ENCODE results near the gene PUM1. TPM values are rescaled to one million over a fixed set of nuclear protein-coding genes. Genes with fewer than 3 reads are reported as not detected.
A peak's percentile ranks its signal among the peaks of the same experiment; 100 is the strongest.

The PUM1 gene
- total and polyA plus RNA-seq, 2 of the 8 experiments (the other 6 are each of a cell fraction or from before 2014, with no cell fraction given), result 122 to 177 TPM

DNA sequence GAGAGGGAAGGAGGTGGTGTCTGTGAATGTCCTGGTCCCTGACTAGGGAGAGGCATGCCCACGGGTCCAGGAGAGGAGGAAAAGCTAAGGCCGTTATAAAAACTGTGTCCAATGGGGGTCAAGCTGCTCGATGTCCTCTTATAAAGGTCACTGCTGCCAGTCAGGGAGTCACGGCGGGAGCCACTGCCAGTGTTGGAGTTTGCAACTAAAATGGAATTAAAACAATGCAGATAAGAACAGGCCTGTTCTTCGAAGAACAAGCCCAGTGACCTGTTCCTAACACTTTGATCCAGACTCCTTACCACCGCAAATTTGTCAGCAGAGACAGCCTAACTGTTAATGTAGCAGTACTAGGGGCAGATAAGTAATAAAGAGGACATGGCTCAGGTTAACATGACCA lies 100.8 kb downstream of the PUM1 start:
- H2BK120ac ChIP-seq (replicated peaks; ENCODE audit: low read depth, low read length), result no peak overlapping the region
- H3K4me2 ChIP-seq (ENCODE audit: insufficient read depth in 1 of 2, low read depth in 2 of 2, low read length in 2 of 2), result no peak overlapping the region
- POLR2A ChIA-PET (ENCODE audit: partially characterized antibody), result no interaction called here
- no peak overlapping the region for H2AFZ ChIP-seq (ENCODE audit: low read length)
- H2BK5ac ChIP-seq (ENCODE audit: low read depth, low read length), result no peak overlapping the region
- 90% methylated on average over 7 of the region's 7 CpGs; no CpG with 5 or more reads in 1 of the 2 experiments for WGBS, 2 experiments (ENCODE audit: extremely low coverage in 1 of 2, insufficient coverage in 1 of 2, insufficient read length in 1 of 2, insufficient replicate concordance in 2 of 2, low coverage in 1 of 2, low lambda C conversion rate in 2 of 2, missing lambda C conversion rate in 1 of 2)
- H3K4me3 ChIP-seq (ENCODE audit: extremely low read depth in 1 of 4, insufficient read depth in 2 of 4, low read depth in 3 of 4, low read length in 4 of 4), result no peak overlapping the region
- DNase-seq (ENCODE audit: low read depth in 1 of 2, low spot score in 2 of 2) (no peak), FAIRE-seq (no peak)
- CTCF ChIA-PET (ENCODE audit: partially characterized antibody), result interaction anchor here (0.8 to 1.5 kb wide), 3 partner anchors 14 to 163 kb away, joined by 3 to 4 read pairs (median 3); no protein-coding TSS in a partner anchor
- no peak overlapping the region for H3K23ac ChIP-seq (ENCODE audit: insufficient read length)
- H4K5ac ChIP-seq (ENCODE audit: insufficient read length, low read depth, low read length), result no peak overlapping the region
- no peaks in the 10 kb centered on the region for H3K27me3 ChIP-seq (replicated peaks in 1 of 4; ENCODE audit: control insufficient read depth in 3 of 4, extremely low read depth in 1 of 4, insufficient read depth in 3 of 4, low read length in 3 of 4)
- no peak overlapping the region for H3K4ac ChIP-seq (replicated peaks; ENCODE audit: insufficient read length, low read depth, low read length)
- peaks cover 2% of the 10 kb centered on the region; the same call in 1 of the 2 replicates for H3K79me1 ChIP-seq (ENCODE audit: low read depth, low read length)
- H2BK20ac ChIP-seq (ENCODE audit: low read length), result no peak overlapping the region
- no peaks in the 10 kb centered on the region for H3K23me2 ChIP-seq (ENCODE audit: low read depth, low read length)
- H4K20me1 ChIP-seq (replicated peaks in 1 of 2; ENCODE audit: control insufficient read depth in 1 of 2, insufficient read depth in 2 of 2, low read length in 2 of 2), result peaks cover 9 to 10% of the 10 kb centered on the region in 2 experiments
- peak overlapping the region; percentile 21; the same call in 1 of the 2 replicates for H4K8ac ChIP-seq (ENCODE audit: extremely low read depth, insufficient read depth, low read length)
- H3K79me2 ChIP-seq (ENCODE audit: control insufficient read depth in 1 of 2, insufficient read depth in 2 of 2, low read length in 2 of 2), result peaks cover 0 to 67% of the 10 kb centered on the region in 2 experiments; a peak in 2 of 4 replicates
- no peak overlapping the region for H3K14ac ChIP-seq (ENCODE audit: insufficient read length)
- no peak overlapping the region for H3K27ac ChIP-seq (ENCODE audit: low read depth, low read length)
- no peak overlapping the region for H2BK15ac ChIP-seq (ENCODE audit: low read length)
- H4K91ac ChIP-seq (replicated peaks; ENCODE audit: insufficient read length, low read length), result no peak overlapping the region
- no peak overlapping the region for H2AK5ac ChIP-seq (ENCODE audit: low read depth, low read length)
- H3K36me3 ChIP-seq (ENCODE audit: control insufficient read depth in 2 of 4, insufficient read depth in 4 of 4, low read length in 3 of 4), result peaks cover 21 to 85% (median 56%) of the 10 kb centered on the region in 4 experiments; a peak in 7 of 8 replicates
- TF ChIP-seq TCF12 (IDR thresholded peaks at IDR 0.05; ENCODE audit: low read depth, low read length) (no peak), KDM4A (IDR thresholded peaks at IDR 0.05; ENCODE audit: low read depth, low read length, severe bottlenecking) (no peak), MAFK (IDR thresholded peaks at IDR 0.05; ENCODE audit: low read depth, low read length) (no peak), RFX5 (IDR thresholded peaks at IDR 0.05; ENCODE audit: borderline replicate concordance, low read depth, low read length) (no peak)
- H3K9me3 ChIP-seq (ENCODE audit: insufficient read depth in 2 of 2, low read depth in 1 of 2, low read length in 1 of 2), result no peaks in the 10 kb centered on the region
- H3K56ac ChIP-seq (replicated peaks; ENCODE audit: insufficient read length, low read depth, low read length), result no peak overlapping the region
- no peaks in the 10 kb centered on the region for H3K4me1 ChIP-seq (replicated peaks in 1 of 4; ENCODE audit: control insufficient read depth in 3 of 4, insufficient read depth in 4 of 4, low read length in 3 of 4)
- H2BK12ac ChIP-seq (ENCODE audit: low read depth, low read length), result no peak overlapping the region
- no peak overlapping the region for H3K18ac ChIP-seq (ENCODE audit: extremely low read depth, low read length)
- H3K9ac ChIP-seq (replicated peaks in 1 of 4; ENCODE audit: extremely low read depth in 1 of 4, low read depth in 3 of 4, low read length in 3 of 4), result no peak overlapping the region

Measured in H1 (cell line).